HCT116 (cell line): ENCODE data around the gene ZNF776. TPM values are rescaled to one million over a fixed set of nuclear protein-coding genes. Genes with fewer than 3 reads are reported as not detected.
"Not testable (repeated sequence)": the region's sequence is repeated elsewhere in the genome, so short reads cannot be mapped to it uniquely, and the experiment has no call there.

Source experiments
- ATAC-seq: fragments of 200-7000 bp; cut with Tn5 transposase; 2 replicates; pipeline ENCODE4 v1.9.1; 2020; ENCODE audit warnings: mild to moderate bottlenecking, moderate library complexity
- BruUV-seq: library from RNA; stranded (reverse); fragments of 400-500 nt; replicated peaks from 2 replicates; lab custom pipeline; 2021; lab: Mats Ljungman, UMichigan
- CTCF ChIA-PET: fragments of 300-600 bp; sonication (Branson Sonifier 250); formaldehyde crosslinking; loops from one replicate; lab custom pipeline; 2021; ENCODE audit warnings: antibody characterized with exemption; lab: Charles Lee
- POLR2A ChIA-PET: fragments of 300-600, 350-600 bp; sonication (Branson Sonifier 250); formaldehyde crosslinking; loops from one replicate; lab custom pipeline; 2021; ENCODE audit warnings: antibody characterized with exemption; lab: Charles Lee
- RAD21 ChIA-PET, 2 experiments: fragments of 300-600 bp; sonication (Branson Sonifier 250); formaldehyde crosslinking; loops; one replicate each; lab custom pipeline; 2023; ENCODE audit warnings: low total read pairs in 2 of 2; ENCODE audit not compliant: uncharacterized antibody in 2 of 2, unreplicated experiment in 2 of 2, low non-redundant PET in 1 of 2; lab: Charles Lee
- DNase-seq: peaks from one replicate; pipeline ENCODE4 v3.0.0-alpha.2; 2010; ENCODE audit warnings: low read depth, low spot score
- H2AFZ ChIP-seq: fragments of 200-600 bp; shearing (Covaris generic), sonication (generic); 2 replicates; pipeline ENCODE4 v1.6.1; 2017; ENCODE audit warnings: low read depth, mixed run types, mixed read lengths, antibody characterized with exemption, low read length; ENCODE audit not compliant: poor library complexity, severe bottlenecking
- H3K27ac ChIP-seq: 2 replicates; pipeline ENCODE4 v1.5.1; 2012; ENCODE audit warnings: low read depth, low read length
- H3K27me3 ChIP-seq: fragments of 200-600 bp; sonication (generic); 2 replicates; pipeline ENCODE4 v1.6.1; 2016; ENCODE audit warnings: mixed run types, low read length, mixed read lengths; ENCODE audit not compliant: insufficient read depth
- H3K36me3 ChIP-seq, 2 experiments: fragments of 200-500 bp in 1 of 2; fragments of 200-600 bp in 1 of 2; sonication (Bioruptor generic) in 1 of 2; sonication (generic) in 1 of 2; 2 replicates each; pipeline versions ENCODE4 v1.5.1 to v1.6.1; 2014 to 2016; ENCODE audit warnings: low read length in 2 of 2, inconsistent platforms in 1 of 2, mixed read lengths in 1 of 2, mixed run types in 1 of 2; ENCODE audit not compliant: insufficient read depth in 2 of 2, control insufficient read depth in 1 of 2
- H3K4me1 ChIP-seq, 2 experiments: fragments of 200-600 bp in 1 of 2; sonication (generic) in 1 of 2; 2 replicates each; pipeline versions ENCODE4 v1.5.1 to v1.6.1; 2012 to 2017; ENCODE audit warnings: low read length in 2 of 2, inconsistent platforms in 1 of 2, mild to moderate bottlenecking in 1 of 2, mixed read lengths in 1 of 2, mixed run types in 1 of 2, moderate library complexity in 1 of 2; ENCODE audit not compliant: insufficient read depth in 2 of 2, control insufficient read depth in 1 of 2
- H3K4me2 ChIP-seq: fragments of 200-600 bp; sonication (generic); 2 replicates; pipeline ENCODE4 v1.6.1; 2017; ENCODE audit warnings: mixed run types, low read length, mixed read lengths
- H3K4me3 ChIP-seq, 2 experiments: fragments of 200-600 bp in 1 of 2; sonication (generic) in 1 of 2; replicated peaks in 1 of 2; 2 replicates each; pipeline ENCODE4 v1.5.1; 2011 to 2016; ENCODE audit warnings: low read length in 2 of 2, control low read depth in 1 of 2, low read depth in 1 of 2, mild to moderate bottlenecking in 1 of 2, mixed read lengths in 1 of 2, mixed run types in 1 of 2
- H3K79me2 ChIP-seq: fragments of 200-600 bp; sonication (generic); 2 replicates; pipeline ENCODE4 v1.6.1; 2017; ENCODE audit warnings: mild to moderate bottlenecking, mixed run types, low read length, moderate library complexity, mixed read lengths; ENCODE audit not compliant: insufficient read depth
- H3K9ac ChIP-seq: fragments of 200-600 bp; sonication (generic); 2 replicates; pipeline ENCODE4 v1.6.1; 2016; ENCODE audit warnings: low read length, mixed read lengths
- H3K9me2 ChIP-seq: fragments of 200-600 bp; sonication (generic), shearing (Covaris generic); 2 replicates; pipeline ENCODE4 v1.6.1; 2017; ENCODE audit warnings: mixed run types, mild to moderate bottlenecking, moderate library complexity; ENCODE audit not compliant: insufficient read depth
- H3K9me3 ChIP-seq, 2 experiments: fragments of 200-500 bp in 1 of 2; fragments of 200-600 bp in 1 of 2; sonication (Bioruptor generic) in 1 of 2; sonication (generic) in 1 of 2; 2 replicates each; pipeline ENCODE4 v1.6.1; 2014 to 2017; ENCODE audit warnings: low read length in 2 of 2, mixed read lengths in 2 of 2, inconsistent platforms in 1 of 2, low read depth in 1 of 2, mild to moderate bottlenecking in 1 of 2, mixed run types in 1 of 2, moderate library complexity in 1 of 2; ENCODE audit not compliant: control insufficient read depth in 1 of 2, insufficient read depth in 1 of 2
- H4K20me1 ChIP-seq: fragments of 200-600 bp; sonication (generic), shearing (Covaris generic); 2 replicates; pipeline ENCODE4 v1.6.1; 2017; ENCODE audit warnings: mixed run types, mild to moderate bottlenecking, moderate library complexity; ENCODE audit not compliant: insufficient read depth
- CTCF ChIP-seq, 3 experiments: fragments of 200-600 bp in 1 of 3; sonication (generic) in 1 of 3; IDR thresholded peaks in 2 of 3; conservative IDR thresholded peaks in 1 of 3; 2 replicates each; pipeline ENCODE4 v1.5.1; 2012 to 2017; ENCODE audit warnings: low read depth in 2 of 3, low read length in 2 of 3, antibody characterized with exemption in 1 of 3, borderline replicate concordance in 1 of 3, control low read depth in 1 of 3, mild to moderate bottlenecking in 1 of 3, mixed read lengths in 1 of 3, mixed run types in 1 of 3, moderate library complexity in 1 of 3; ENCODE audit not compliant: insufficient read depth in 1 of 3
- RAD21 ChIP-seq: IDR thresholded peaks from 2 replicates; pipeline ENCODE4 v1.6.1; 2012; ENCODE audit warnings: low read depth, mild to moderate bottlenecking
- intact Hi-C: fragments of 100-400 bp; cut with micrococcal nuclease; formaldehyde crosslinking; loops from 2 replicates; pipeline ENCODE4 v1.10.0; 2022
- total RNA-seq: library from RNA; stranded (reverse); gene quantifications from one replicate; pipeline ENCODE4 v1.2.1, GENCODE V29; 2021; ENCODE audit not compliant: unreplicated experiment

The ZNF776 gene
- total RNA-seq, 1 experiment from 2014 or later: 8.6 TPM

GRCh38 chr19:57738320-57738719 lies 8.3 kb upstream of the ZNF776 start:
- H3K4me3 ChIP-seq, H3K27me3 ChIP-seq, DNase-seq, H3K27ac ChIP-seq, H3K9me2 ChIP-seq, H2AFZ ChIP-seq, POLR2A ChIA-PET, RAD21 ChIA-PET, CTCF ChIA-PET, intact Hi-C loops, H3K36me3 ChIP-seq: not testable (repeated sequence)
- TF ChIP-seq CTCF (IDR thresholded peaks at IDR 0.05 in 2 of 3, conservative IDR thresholded peaks at IDR 0.05 in 1 of 3; ENCODE audit: borderline replicate concordance in 1 of 3, insufficient read depth in 1 of 3, low read depth in 2 of 3, low read length in 2 of 3): peak in 1 of 3 experiments; percentile 19; a peak in 1 of 6 replicates
- peak; percentile 27; the same call in 1 of the 2 replicates for TF ChIP-seq RAD21
- TF ChIP-seq, all 23 proteins: peak for 2; not testable (repeated sequence) for 21
- H3K4me2 ChIP-seq, H3K9ac ChIP-seq, H3K4me1 ChIP-seq, ATAC-seq, H3K9me3 ChIP-seq, H4K20me1 ChIP-seq, BruUV-seq, H3K79me2 ChIP-seq: not testable (repeated sequence)

GRCh38 chr19:57738770-57739169 lies 7.8 kb upstream of the ZNF776 start:
- H4K20me1 ChIP-seq, H2AFZ ChIP-seq, POLR2A ChIA-PET, H3K27me3 ChIP-seq, H3K4me2 ChIP-seq, H3K4me1 ChIP-seq, intact Hi-C loops, H3K4me3 ChIP-seq, H3K27ac ChIP-seq, CTCF ChIA-PET, H3K9me3 ChIP-seq, RAD21 ChIA-PET, H3K36me3 ChIP-seq, H3K9ac ChIP-seq, BruUV-seq, DNase-seq, H3K9me2 ChIP-seq, H3K79me2 ChIP-seq, ATAC-seq: not testable (repeated sequence)
